Activated gamma-delta T cell treated with Interleukin-2 at 50 U/mL for 16 hours (primary cell): ENCODE results near the gene SPSB3.

Source experiments
- DNase-seq: peaks from one replicate; pipeline ENCODE4 v3.0.0-alpha.2; 2020

SPSB3 gene

DNA sequence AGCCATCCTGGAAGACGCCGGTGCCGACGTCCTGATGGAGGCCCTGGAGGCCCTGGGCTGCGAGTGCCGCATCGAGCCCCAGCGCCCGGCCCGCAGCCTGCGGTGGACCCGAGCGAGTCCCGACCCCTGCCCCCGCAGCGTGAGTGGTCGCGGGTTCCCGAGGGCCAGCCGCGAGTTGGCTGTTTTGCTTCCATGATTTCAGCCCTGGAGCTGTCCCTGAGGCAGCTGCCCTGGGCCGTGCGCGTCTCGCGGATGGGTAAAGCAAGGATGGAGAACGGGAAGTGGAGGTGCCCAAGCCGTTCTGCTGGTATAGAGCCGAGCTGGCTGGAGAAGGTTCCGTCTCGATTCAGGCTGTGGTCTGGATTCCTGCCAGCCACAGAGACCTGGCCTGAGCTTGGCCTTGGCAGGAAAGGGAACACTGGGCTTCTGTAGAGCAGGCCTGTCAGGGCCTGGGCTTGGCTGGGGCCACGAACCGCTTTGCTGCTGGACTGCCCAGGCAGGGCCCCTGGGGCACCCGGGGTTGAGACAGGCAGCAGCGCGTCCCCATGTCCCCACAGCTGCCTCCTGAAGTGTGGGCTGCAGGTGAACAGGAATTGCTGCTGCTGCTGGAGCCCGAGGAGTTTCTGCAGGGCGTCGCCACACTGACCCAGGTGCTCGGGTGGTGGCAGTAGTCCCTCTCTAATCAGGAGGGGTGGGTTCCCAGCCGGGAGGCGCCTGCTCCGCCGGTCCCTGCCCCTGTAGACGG, 8.5 kb downstream of the SPSB3 start:
- no peak for DNase-seq

DNA sequence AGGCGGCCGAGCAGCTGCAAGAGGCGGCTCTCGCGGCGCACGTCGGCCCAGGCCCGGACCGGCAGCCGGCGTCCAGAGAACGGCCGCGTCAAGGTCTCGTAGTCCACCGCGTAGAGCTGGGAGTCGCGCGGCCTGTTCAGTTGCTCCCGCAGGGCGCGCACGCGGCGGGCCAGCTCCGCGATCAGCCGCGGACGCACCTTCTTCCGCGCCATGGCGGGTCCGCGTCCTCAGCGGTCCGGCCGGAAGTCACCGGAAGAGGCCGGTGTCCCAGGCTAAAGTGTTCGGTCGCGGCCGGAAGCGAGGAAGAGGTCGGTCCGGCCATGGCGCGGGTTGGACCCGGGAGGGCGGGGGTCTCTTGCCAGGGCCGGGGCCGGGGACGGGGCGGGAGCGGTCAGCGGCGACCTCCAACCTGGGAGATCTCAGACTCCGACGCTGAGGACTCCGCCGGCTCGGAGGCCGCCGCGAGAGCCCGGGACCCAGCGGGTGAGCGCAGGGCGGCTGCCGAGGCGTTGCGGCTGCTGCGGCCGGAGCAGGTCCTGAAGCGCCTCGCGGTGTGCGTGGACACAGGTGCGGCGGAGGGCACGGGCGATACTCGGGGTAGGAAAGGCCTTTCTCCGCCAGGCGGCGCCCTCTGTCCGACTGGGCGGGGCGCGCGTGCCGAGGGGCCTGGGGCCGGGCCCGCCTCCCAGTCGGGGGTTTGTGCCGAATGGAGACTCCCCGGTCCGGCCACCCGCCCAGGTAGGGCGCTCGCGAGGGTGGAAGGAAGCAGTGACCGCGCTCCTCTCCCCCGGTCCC, 9.3 kb downstream of the SPSB3 start, which contains the start of gene MRPS34:
Gene MRPS34 (minus strand): TSS at position 227 of the 795 bp plus-strand sequence. CDS start 15 bp downstream, at position 212.
- DNase-seq: peak; percentile 74

DNA sequence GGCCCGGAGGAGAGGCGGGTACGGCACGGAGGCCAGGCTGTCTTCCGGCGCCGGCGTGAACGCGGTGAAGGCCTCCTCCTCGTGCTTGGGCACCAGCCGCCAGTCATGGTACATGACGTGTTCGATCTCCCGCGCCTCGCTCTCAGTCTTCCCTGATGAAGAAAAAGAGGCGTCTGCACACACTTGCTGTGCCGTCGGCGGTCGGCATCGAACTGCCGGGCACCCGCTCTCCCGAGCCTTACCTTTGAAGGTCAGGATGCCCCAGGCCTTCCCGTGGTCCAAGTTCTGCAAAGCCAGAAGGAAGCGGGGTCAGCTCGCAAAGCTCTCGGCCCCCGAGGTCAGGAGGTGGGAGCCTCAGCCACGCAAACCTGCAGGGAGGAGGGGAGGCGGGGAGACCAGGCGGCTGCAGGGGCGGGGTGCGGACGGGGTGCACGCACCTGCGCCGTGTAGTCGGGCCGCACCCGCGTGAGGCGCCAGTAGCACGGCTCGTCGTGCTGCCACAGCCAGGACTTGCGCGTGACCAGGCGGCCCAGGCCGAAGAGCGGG, 9.9 kb downstream of the SPSB3 start, which contains the start of gene EME2:
Gene EME2 (plus strand): TSS at position 449 of the 546 bp plus-strand sequence. CDS start 418 bp downstream, outside the sequence.
- DNase-seq: no peak

DNA sequence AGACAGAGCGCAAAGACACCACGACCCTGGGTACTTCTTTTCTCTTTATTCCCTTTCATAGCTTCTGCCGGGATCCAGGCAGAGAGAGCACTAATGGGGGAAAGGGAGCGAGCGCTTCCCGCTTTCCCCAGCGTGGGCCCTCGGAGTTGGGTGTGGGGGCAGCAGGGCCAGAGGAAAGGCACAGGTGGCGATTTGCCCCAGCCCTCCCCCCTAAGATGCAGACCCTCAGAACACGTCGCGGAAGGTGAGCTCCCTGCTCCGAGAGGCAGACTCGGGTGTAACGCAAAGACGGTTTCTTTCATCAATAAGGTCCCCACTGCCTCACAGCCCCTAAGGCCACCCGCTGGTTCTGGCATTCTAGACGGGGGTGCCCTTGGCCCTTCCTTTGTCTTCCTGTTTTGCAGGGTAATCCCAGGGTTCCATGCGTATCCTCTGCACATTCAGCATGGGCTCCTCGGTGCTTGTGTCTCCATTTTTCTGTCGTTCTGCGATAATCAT, 10.5 kb downstream of the SPSB3 start:
- no peak for DNase-seq

DNA sequence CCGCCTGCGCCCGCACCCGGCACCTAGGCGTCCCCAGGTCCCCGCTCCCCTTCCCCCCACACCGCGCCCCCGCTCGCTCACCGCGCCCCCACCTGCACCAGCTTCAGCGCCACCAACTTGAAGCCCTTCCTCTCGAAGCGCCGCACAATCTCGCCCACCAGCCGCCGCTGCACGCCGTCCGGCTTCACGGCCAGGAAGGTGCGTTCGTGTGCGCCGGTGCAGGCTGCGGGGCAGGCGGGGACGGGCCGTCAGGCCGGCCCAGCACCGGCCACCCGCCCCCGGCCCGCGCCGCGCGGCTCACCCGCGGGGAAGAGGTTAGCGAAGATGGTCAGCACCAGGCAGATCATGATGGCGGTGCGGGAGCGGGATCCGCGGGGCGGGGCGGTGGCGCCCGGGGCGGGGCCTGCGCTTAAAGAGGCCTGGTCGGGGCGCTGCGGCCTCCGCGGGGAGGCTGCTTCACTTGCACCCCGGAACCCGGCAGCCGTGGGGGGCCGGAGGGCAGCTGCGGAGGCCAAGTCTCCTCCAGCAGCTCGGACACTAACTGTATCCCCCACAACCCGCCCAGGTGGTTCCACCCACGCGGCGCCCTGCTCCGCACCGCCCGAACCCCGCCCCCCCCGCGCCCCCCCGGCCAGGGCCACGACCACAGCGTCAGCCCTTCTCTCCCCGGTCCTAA, 11.0 kb downstream of the SPSB3 start, which contains the start of gene NME3:
Gene NME3 (minus strand): TSS at position 356 of the 676 bp plus-strand sequence. CDS start 9 bp downstream, at position 347.
- peak; percentile 73 for DNase-seq

- DNase-seq: peak; percentile 51
Measured at GRCh38 chr16:1770328-1771187, 11.8 kb downstream of the SPSB3 start.

- no peak for DNase-seq
Measured at GRCh38 chr16:1769402-1770300, 12.7 kb downstream of the SPSB3 start.

DNA sequence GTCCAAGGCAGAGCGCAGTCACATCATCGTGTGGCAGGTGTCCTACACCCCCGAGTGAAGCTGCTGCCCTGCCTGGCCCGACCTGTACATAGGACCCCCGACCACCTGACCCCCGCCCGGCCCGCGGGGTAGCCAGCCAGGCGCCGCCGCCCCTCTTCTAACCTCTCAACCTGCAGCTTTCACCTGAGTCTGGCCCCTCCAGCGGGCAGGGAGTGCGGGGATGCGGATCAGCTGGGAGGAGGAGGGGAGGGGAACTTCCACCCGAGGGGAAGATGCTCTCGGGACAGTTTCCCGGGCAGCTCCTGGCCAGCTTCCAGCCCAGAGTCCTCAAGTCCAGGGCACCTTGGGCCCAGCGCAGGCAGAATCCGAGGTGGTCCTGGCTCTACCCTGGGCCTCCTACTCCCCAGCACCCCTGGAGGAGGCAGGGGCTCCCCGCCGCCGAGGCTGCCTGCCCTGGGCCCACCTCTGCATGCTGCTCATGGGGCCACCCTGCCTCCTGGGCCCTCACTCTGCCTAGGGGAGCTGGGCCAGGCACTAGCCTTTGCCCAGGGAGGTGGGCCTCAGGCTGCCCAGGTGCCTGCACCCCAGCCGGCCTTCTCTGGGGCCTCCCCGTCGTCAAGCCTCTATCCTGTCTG, 13.5 kb downstream of the SPSB3 start:
- DNase-seq: no peak

GRCh38 chr16:1768061-1768766, 14.2 kb downstream of the SPSB3 start:
- no peak for DNase-seq

DNA sequence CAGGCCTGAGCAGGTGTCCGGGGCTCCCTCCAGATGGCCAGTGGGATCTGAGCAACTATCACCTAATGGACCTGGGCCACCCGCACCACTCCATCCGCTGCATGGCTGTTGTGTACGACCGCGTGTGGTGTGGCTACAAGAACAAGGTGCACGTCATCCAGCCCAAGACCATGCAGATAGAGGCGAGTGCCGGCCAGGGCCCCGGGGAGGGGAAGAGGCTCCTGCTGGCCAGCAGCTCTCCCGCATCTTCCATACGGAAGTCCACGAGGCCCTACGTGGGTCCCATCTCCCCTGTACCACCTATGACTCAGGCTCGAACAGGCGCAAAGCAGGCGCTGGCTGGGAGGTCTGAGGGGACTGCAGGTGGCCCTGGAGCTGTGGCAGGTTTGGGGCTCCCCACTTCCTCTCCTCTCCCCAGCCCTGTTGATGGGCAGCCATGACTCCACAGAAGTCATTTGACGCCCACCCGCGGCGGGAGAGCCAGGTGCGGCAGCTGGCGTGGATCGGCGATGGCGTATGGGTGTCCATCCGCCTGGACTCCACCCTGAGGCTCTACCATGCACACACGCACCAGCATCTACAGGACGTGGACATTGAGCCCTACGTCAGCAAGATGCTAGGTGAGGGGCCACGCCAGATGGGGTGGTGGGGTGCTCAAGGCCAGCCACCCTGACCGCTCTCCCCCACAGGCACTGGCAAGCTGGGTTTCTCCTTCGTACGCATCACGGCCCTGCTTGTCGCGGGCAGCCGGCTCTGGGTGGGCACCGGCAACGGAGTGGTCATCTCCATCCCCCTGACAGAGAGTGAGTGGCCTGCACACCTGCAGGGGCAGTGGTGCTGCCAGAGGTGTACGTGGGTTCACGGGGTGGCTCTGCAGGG, 15.0 kb downstream of the SPSB3 start:
- DNase-seq: no peak

- no peak for DNase-seq
Measured at GRCh38 chr16:1766701-1767100, 15.7 kb downstream of the SPSB3 start.

DNA sequence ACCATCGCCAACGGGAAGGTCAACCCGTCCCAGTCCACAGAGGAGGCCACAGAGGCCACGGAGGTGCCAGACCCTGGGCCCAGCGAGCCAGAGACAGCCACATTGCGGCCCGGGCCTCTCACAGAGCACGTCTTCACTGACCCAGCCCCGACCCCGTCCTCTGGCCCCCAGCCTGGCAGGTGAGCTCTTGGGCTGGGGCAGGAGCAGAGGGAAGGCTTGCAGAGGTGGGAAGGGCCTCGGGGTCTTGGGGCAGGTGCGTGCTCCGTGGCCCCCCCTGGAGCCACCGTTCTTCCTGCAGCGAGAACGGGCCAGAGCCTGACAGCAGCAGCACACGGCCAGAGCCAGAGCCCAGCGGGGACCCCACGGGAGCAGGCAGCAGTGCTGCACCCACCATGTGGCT, 16.1 kb downstream of the SPSB3 start:
- DNase-seq: no peak

DNA sequence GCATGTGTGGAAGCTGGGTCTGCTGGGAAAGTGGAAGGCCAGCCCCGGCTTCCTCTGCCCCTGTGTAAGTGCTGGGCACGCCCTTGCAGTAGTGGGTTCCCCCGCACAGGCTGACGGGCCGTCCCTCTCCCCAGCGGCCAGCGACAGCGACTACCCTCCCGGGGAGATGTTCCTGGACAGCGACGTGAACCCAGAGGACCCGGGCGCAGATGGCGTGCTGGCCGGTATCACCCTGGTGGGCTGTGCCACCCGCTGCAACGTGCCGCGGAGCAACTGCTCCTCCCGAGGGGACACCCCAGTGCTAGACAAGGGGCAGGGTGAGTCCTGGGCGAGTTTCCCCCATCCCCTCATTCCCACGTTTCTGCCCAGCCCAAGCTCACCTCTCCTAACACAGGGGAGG, 16.5 kb downstream of the SPSB3 start:
- DNase-seq: no peak

GRCh38 chr16:1764971-1765370, 17.4 kb downstream of the SPSB3 start:
- DNase-seq: no peak

DNA sequence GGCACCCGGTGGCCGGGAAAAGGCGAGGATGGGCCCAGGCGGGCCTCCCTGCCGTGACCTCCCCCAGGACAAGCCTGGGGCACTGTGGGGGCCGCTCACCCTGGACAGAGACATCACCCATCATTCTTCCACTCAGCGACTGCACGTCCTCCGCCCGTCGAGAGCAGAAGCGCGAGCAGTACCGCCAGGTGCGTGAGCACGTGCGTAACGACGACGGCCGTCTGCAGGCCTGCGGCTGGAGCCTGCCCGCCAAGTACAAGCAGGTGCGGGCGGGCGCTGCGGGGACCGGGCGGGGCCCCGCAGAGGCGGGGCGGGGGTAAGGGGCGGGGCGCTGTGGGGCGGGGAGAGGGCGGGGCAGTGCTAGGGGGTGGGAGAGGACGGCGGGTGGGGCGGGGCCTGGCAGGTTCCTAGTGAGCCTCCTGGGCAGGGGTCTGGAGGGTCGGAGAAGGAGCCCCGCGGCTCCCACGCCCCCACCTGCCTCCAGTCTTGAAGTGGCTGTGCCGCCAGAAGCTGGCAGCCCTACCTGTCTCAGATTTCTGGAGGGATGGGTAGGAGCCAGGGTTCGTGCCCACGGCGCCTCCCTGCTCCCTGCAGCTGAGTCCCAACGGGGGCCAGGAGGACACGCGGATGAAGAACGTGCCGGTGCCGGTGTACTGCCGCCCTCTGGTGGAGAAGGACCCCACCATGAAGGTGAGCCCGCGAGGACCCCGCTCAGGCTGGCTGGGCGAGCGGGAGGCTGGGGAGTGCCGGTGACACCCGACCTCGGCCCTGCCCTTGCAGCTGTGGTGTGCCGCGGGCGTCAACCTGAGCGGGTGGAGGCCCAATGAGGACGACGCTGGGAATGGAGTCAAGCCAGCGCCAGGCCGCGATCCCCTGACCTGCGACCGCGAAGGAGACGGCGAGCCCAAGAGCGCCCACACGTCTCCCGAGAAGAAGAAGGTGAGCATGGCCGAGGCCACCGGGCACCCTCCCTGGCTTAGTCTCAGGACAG, 18.6 kb downstream of the SPSB3 start:
- DNase-seq: no peak

- no peak for DNase-seq
Measured at GRCh38 chr16:1762879-1763520, 19.4 kb downstream of the SPSB3 start.
